ENCODE results near the gene PAX3.

GRCh38 chr2:222287862-222288479, 10.8 kb downstream of the PAX3 start:
- TF ChIP-seq, protein P1, sequence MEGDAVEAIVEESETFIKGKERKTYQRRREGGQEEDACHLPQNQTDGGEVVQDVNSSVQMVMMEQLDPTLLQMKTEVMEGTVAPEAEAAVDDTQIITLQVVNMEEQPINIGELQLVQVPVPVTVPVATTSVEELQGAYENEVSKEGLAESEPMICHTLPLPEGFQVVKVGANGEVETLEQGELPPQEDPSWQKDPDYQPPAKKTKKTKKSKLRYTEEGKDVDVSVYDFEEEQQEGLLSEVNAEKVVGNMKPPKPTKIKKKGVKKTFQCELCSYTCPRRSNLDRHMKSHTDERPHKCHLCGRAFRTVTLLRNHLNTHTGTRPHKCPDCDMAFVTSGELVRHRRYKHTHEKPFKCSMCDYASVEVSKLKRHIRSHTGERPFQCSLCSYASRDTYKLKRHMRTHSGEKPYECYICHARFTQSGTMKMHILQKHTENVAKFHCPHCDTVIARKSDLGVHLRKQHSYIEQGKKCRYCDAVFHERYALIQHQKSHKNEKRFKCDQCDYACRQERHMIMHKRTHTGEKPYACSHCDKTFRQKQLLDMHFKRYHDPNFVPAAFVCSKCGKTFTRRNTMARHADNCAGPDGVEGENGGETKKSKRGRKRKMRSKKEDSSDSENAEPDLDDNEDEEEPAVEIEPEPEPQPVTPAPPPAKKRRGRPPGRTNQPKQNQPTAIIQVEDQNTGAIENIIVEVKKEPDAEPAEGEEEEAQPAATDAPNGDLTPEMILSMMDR (IDR thresholded peaks at IDR 0.05; ENCODE audit: low read depth, low read length, missing input control) = no peak
- no peak for TF ChIP-seq TAF1 (conservative IDR thresholded peaks at IDR 0.05)
- TF ChIP-seq MAX (IDR thresholded peaks at IDR 0.05) = no peak
- TF ChIP-seq ZBTB33 (IDR thresholded peaks at IDR 0.05) = no peak
- TF ChIP-seq GABPA (IDR thresholded peaks at IDR 0.05 in 1 of 2, conservative IDR thresholded peaks at IDR 0.05 in 1 of 2) = no peak
- TF ChIP-seq, protein P2, sequence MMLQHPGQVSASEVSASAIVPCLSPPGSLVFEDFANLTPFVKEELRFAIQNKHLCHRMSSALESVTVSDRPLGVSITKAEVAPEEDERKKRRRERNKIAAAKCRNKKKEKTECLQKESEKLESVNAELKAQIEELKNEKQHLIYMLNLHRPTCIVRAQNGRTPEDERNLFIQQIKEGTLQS (IDR thresholded peaks at IDR 0.05) = no peak
- no peak for TF ChIP-seq FOXA1 (IDR thresholded peaks at IDR 0.05)
- no peak for TF ChIP-seq JUND (IDR thresholded peaks at IDR 0.05)
- TF ChIP-seq HNF4G (IDR thresholded peaks at IDR 0.05) = no peak
- no peak for TF ChIP-seq REST (IDR thresholded peaks at IDR 0.05)
- no peak for TF ChIP-seq RAD21 (IDR thresholded peaks at IDR 0.05)
- TF ChIP-seq SP1 (IDR thresholded peaks at IDR 0.05) = no peak
- no peak for TF ChIP-seq YY1 (IDR thresholded peaks at IDR 0.05)
